AG09319 (cell line): ENCODE data around the gene TEPSIN.

Experiments
- DNase-seq: peaks from one replicate; pipeline ENCODE4 v3.0.0-alpha.2; 2010; ENCODE audit warnings: low read depth; ENCODE audit errors: extremely low read depth
- TF ChIP-seq, protein P1 (sequence below): IDR thresholded peaks from 2 replicates; pipeline ENCODE4 v1.5.1; 2011; ENCODE audit warnings: low read depth, mild to moderate bottlenecking, inconsistent platforms, low read length, moderate library complexity

Gene TEPSIN

DNA sequence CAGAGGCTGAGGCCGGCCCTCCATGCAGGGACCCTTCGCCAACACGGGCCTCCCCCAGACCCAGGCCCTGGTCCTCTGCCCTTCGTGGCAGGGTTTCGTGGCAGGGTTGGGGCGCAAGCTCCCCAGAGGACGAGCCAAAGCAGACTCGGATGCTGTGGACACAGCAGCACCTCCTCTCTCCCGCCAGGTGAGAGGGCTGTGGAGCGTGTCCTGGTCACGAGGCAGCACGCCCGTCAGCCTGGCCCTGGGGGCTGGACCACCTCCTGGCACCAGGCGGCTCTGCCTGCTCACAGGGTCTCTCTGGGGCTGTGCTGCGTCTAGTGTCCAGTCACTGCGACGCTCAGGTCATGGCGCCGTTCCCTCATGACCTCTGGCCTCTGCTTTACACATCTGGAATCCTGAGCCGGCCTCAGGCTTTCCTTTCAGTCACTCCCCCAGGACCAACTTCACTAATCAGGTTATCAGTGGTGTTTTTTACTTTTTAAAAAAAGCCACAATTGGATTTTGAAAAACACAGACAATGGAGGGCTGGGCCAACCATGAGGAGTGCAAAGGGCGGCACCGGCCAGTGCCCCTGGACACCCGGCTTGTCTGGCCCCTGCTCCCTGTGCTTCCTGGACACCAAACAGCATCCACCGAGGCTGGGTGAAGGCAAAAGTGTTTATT, 5.6 kb upstream of the TEPSIN start:
- TF ChIP-seq, protein P1, sequence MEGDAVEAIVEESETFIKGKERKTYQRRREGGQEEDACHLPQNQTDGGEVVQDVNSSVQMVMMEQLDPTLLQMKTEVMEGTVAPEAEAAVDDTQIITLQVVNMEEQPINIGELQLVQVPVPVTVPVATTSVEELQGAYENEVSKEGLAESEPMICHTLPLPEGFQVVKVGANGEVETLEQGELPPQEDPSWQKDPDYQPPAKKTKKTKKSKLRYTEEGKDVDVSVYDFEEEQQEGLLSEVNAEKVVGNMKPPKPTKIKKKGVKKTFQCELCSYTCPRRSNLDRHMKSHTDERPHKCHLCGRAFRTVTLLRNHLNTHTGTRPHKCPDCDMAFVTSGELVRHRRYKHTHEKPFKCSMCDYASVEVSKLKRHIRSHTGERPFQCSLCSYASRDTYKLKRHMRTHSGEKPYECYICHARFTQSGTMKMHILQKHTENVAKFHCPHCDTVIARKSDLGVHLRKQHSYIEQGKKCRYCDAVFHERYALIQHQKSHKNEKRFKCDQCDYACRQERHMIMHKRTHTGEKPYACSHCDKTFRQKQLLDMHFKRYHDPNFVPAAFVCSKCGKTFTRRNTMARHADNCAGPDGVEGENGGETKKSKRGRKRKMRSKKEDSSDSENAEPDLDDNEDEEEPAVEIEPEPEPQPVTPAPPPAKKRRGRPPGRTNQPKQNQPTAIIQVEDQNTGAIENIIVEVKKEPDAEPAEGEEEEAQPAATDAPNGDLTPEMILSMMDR = no peak
- no peak for DNase-seq

DNA sequence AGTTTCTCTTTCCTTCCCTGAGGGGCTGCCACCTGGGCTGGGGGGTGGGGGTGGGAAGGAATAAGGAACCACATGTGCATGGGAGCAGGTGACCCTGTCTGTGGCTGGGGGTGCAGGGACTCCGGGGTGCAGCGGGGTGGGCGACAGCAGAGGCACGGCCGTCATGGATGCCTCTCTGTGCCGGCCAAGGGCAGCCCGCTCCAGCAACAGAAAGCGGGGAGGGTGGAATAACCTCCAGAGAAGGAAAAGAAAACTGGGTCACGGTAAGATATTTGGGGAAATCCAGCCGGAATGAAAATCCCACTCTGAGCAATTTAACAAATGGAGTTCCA, 4.4 kb upstream of the TEPSIN start:
- TF ChIP-seq, protein P1 = no peak
- no peak for DNase-seq

DNA sequence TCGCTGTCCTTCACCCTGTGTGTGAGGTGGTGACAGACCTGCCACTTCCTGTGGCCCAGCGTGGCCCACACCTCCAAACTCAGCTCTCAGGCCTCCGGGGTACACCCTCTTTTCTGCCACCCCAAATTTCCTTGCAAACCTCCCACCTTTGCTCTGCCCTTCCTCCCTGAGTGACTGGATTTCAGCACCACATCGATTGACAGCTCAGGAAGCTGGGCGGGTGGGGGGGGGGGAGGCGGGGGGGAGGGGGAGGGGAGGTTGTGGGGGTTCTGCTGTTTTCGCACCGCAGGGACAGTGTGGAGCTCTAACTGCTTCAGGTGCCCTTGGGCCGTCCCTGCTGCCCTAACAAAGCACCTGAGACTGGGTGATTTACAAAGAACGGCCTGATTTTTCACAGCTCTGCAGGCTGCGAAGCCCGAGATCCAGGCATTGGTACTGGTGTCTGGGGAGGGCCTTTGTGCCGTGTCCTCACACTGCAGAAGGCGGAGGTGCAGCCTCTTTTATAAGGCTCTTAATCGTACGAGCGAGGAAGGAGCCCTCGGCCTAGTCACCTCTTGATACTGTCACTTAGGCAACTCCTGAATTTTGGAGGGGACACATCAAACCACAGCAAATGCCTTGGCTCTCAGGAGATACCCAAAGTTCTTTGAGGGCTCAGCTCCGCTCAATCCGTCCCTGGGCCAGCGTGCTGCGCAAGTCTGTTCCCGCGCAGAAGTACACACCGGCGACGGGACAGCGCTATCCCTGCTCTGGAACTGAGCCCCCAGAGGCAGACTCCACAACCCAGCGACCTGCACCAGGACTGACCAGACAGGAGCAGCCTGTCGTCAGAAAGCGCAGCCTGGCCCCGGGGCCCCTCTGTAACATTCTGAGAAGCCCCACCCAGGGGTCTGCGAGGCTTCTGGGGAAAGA, 3.8 kb upstream of the TEPSIN start:
- no peak for DNase-seq
- TF ChIP-seq, protein P1 = no peak

DNA sequence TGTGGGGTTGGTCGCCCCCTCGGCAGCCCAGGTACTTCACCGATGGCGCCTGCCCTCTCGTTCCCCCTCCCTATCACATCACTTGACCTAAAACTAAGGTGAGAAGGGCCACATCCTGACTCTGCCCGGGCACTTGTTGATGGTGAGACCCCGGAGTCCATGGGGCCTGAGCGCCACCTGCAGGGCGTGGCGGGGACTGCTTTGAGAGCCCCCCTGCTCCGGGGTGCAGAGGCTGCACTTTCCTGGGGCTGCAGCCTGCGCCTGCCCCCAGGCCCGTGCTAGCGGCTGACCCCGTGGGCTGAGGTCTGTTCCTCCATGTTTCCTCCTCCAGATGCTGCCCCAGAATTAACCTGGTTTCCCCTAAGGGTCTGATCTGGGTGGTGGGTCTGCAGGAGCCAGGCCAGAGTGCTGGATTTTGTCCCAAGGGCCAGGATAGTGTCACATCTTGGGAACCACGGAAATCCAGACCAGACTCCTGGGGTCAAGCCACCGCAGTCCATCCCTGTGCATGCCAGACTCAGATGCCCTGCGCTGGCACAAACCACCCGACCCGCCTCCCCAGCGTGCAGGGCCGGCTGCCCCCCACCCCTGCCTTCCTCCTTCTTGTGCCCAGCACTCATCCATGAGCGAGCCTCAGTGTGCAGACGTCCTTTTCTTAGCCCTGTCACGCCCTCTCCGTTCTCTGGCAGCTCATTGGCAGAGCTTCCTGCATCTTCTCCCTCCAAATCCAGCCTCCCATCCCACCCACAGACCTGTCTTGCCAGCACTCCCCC, 3.0 kb upstream of the TEPSIN start:
- TF ChIP-seq, protein P1 = peak; percentile 78
- no peak for DNase-seq

DNA sequence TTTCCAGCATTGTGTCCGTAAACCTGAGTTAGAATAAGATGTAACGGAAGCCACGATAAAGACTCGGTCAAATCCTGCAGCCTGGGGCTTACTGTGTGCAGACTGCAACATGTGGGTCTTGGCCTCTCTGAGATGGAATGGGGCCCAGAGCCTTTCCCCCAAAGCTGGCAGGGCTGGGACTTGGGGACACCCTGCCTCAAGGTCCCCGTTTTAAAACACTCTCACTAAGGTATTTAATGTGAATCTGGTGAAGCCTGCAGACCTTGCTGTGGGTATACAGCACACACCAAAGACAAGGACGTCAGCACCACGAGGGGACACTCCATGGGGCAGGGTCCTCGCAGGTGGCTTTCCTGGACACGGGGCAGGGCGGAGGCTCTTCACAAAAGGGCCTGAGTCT, 2.3 kb upstream of the TEPSIN start:
- no peak for DNase-seq
- TF ChIP-seq, protein P1 = no peak

DNA sequence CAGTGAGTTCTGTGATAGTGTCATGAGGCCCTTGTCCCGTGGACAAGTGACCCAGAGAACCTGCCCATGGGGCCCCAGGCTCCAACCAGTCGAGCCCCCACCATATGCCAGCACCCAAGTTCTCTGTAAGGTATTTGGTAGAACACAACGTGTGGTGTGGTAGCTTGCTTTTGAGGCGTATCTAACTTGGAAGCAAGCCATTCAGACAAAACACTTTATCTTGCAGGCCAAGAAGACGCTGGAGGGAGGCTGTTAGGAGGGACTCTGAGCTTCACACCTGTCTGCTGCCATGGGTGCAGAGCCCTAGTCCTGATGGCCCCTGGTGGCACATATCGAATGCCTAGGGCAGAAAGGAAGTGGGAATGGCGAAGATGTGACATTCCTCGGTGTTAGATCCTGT, 1.9 kb upstream of the TEPSIN start:
- TF ChIP-seq, protein P1 = no peak
- DNase-seq = no peak
